Erythroblast (primary cell): ENCODE data around the gene SELENOI.

Source experiments
- GATA1 ChIP-seq: IDR thresholded peaks from 2 replicates; pipeline ENCODE4 v1.6.1; 2011; ENCODE audit warnings: low read depth, mild to moderate bottlenecking, control low read depth, low read length, moderate library complexity
- POLR2A ChIP-seq: IDR thresholded peaks from 2 replicates; pipeline ENCODE4 v1.6.1; 2011; ENCODE audit warnings: mild to moderate bottlenecking, low read length

DNA sequence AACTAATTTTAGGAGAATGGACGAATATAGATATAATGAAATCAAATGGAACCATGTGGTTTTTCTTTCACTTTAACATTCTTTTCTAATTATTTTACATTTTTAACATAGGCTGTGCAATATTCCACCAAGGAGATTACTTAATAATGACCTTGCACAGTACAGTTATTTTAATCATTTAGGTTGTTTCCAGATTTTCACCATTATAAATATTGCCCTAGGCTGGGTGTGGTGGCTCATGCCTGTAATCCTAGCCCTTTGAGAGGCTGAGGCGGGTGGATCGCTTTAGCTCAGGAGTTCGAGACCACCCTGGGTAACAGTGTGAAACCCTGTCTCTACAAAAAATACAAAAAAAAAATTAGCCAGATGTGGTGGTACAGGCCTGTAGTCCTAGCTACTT is 41.2 kb downstream of the SELENOI start:
- TF ChIP-seq POLR2A (no peak), GATA1 (no peak)
